Effector CD8-positive, alpha-beta T cell (primary cell): ENCODE data around the gene ZNF780B.
"Not testable (repeated sequence)": the region's sequence is repeated elsewhere in the genome, so short reads cannot be mapped to it uniquely, and the experiment has no call there.

Experiments
- DNase-seq: peaks from one replicate; lab custom pipeline; 2025; lab: John Stamatoyannopoulos, UW
- total RNA-seq, 4 experiments: gene quantifications; one replicate each; lab custom pipeline; 2026; lab: John Stamatoyannopoulos, UW

Gene ZNF780B
- 41.2 to 65.6 (median 46.4) reads per million in 4 experiments for total RNA-seq

- peak; percentile 49 for DNase-seq
These were observed at the start of gene ZNF780B for GRCh38 chr19:40055832-40056504. Gene ZNF780B (minus strand): TSS chr19:40056231. CDS start chr19:40050332, 5,899 bp downstream.

DNA sequence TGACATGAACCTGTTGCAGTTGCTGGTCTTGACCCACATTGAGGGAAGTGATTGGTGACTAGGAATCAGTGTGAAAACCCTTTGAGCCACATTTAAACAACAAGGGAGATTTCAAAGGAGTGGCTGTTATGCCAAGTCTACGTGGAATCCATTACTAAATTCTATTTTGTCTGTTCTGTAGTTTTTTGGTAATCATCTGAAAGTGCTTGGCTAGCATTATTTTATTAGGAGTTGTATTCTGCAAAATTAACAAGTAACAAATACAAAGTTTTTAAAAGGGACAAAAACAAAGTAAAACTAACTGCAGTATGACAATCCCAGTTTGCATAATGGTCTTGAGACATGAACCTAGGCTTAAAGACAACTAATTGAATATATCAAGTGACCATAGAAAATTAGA is 48.7 kb upstream of the ZNF780B start:
- no peak for DNase-seq

DNA sequence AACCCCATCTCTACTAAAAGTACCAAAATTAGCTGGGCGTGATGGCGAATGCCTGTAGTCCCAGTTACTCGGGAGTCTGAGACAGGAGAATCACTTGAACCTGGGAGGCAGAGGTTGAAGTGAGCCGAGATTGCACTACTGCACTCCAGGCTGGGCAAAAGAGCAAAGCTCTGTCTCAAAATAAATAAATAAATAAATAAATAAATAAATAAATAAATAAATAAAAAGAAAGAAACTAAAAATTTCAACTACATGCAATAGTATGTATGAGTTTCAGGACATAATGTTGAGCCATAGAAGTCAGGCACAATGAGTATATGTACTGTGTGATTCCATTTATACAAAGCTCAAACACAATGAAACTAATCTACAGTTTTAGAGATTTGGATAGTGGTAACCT is 47.6 kb upstream of the ZNF780B start:
- DNase-seq, result no peak

DNA sequence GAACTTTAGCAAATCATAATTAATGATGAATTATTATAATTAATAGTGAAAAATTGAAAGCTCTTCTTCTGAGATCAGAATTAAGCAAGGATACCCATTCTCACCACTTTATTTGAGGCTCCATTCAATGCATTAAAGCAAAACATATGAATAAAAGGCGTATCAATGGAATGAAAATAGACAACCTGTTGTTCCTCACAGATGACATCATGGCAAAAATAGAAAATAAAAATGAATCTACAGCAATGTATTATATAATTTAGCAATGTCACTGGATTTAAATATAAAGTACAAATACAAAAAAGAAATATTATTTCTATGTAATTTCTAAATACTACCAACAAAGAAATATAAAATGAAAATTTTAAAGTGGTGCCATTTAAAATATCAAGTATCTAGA is 45.8 kb upstream of the ZNF780B start:
- DNase-seq, result no peak

GRCh38 chr19:40093416-40093815 is 37.4 kb upstream of the ZNF780B start:
- no peak for DNase-seq

DNA sequence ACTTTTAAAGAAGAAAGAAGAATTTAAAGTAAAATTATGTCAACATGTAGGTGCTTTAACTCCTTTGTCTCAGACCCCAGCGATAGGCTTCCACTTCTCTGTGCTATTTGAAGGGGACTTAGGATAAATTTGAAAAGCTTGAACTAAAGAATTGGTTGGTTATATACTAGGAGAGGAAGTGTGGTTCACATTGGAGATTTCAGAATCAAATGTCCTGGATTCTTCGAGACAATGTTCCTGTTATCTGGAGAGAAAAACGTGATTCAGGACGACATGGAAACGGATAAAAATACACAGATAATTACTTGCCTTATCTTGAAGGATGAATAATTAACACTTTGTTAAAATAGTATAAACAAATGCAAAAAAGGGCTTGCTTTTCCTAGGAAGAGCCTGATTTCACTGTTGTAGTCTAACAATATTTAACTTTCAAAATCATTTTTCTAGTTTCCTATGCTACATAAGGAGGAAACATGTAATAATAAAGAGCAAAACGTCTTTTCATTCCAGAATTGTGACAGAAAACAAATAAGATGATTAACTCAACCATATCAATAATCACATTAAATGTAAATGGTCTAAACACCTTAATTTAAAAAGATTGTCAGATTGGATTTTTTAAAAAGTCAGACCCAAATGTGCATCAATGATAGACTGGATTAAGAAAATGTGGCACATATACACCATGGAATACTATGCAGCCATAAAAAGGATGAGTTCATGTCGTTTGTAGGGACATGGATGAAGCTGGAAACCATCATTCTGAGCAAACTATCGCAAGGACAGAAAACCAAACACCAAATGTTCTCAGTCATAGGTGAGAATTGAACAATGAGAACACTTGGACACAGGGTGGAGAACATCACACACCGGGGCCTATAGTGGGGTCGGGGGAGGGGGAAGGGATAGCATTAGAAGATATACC is 35.4 kb upstream of the ZNF780B start:
- no peak for DNase-seq

DNA sequence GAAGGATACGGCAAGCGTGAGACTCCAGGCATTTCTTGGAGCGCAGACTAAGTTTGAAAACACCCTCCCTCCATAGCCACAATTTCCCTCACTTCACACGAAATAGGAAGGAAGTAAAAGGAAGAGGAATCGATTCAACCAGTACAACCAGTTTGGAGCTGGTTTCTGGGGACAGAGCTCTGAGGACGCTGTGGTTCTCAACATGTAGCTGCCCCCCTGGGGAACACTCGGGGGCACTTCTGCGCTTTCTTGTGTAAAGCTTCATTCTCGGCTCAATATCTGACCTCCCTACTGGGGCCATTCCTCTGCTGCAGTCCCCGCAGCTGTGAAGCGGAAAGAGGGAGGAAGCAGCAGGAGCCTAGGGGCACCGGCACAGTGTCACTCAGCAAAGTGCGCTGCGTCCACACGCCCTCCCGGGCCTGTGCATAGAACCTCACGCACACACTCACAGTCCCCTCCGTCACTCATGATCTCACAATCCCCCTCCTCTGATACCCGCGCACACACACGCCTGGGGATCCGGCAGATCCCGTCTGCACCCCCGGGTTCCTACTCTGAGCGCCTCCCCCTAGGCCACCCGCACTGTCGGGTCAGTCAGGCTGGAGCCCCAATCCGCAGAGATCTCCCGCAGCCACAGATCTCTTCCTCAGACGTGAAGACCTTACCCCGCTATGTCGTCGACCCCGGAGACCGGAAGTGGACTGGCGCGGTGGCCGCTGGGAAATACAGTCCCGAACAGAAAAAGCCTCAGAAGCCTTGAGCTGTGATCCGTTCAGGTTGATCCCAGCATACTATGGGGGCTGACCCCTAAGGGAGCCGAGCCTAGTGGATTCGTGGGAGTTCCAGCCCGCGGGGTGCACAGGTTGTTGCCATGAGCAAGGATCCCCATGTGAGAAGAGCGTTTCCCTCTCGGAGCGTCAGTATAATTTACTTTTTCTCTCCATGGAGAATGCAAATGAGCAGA is 34.5 kb upstream of the ZNF780B start, which contains the start of gene ZNF780A:
ZNF780A (minus strand) TSS at position 703 of the 964 bp plus-strand sequence. CDS start 6,190 bp downstream, outside the sequence.
- peak; percentile 68 for DNase-seq

DNA sequence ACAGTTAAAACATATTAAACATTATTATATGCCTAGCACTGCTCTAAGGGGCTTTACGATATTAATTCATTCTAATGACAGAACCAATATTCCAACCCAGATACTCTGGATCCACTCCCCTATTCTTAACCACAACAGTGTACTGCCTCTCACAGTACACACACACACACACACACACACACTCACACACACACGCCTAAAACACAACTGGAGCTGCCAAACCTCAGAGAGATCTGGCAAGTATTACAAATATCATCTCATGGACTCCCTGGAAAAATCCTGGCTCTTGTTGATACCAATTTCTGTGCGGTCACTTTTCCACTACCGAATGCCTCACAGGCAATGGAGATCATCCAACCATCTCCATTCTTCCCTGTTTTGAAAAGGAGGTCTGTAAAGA is 33.4 kb upstream of the ZNF780B start:
- no peak for DNase-seq

DNA sequence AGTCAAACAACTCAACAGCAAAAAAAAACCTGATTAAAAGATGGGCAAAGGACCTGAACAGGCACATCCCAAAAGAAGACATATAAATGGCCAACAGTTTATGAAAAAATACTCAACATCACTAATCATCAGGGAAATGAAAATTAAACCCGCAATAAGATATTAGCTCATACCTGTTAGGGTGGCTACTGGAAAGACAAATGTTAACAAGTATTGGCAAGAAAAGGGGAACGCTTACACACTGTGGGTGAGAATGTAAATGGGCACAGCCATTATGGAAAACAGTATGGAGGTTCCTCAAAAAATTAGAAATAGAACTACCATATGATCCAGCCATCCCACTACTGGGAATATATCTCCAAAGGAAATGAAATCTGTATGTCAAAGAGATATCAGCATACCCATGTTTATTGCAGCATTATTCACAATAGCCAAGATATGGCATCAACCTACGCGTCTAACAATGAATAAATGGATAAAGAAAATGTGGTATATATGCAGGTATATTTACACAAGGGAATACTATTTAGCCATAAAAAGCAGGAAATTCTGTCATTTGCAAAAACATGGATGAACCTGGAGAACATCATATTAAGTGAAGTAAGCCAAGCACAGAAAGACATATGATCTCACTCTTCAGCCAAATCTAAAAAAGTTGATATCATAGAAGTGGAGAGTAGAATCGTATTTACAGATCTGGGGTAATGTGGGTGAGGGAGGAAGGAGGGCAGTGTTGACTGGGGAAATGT is 32.4 kb upstream of the ZNF780B start:
- DNase-seq, result no peak

GRCh38 chr19:40084948-40085347 is 28.9 kb upstream of the ZNF780B start:
- no peak for DNase-seq

DNA sequence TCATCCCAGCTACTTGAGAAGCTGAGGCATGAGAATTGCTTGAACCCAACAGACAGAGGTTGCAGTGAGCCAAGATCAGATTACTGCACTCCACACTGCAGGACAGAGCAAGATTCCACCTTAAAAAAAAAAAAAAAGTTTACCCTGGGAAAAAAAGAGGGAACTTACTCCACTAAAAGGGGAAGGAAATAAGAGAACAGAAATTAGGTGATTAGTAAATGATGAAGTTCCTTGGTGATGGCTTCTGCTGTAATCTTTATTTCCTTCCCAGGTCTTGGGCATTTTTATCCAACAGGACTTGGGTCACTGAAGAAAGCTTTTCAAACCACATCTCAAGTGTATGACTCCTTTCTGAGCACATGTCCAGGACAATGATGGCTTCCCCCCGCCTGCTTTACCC is 25.4 kb upstream of the ZNF780B start:
- DNase-seq, result no peak

DNA sequence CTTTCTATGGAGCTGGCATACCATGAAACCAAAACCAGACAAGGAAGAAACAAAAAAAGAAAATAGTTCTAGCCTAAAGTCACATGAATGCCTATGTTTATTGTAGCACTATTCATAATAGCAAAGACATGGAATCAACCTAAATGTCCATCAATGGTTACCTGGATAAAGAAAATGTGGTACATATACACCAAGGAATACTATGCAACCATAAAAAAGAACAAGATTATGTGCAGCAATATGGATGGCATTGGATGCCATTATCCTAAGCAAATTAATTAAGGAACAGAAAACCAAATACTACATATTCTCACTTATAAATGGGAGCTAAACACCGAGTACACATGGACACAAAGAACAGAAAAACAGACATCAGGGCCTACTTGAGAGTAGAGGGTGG is 24.3 kb upstream of the ZNF780B start:
- no peak for DNase-seq

DNA sequence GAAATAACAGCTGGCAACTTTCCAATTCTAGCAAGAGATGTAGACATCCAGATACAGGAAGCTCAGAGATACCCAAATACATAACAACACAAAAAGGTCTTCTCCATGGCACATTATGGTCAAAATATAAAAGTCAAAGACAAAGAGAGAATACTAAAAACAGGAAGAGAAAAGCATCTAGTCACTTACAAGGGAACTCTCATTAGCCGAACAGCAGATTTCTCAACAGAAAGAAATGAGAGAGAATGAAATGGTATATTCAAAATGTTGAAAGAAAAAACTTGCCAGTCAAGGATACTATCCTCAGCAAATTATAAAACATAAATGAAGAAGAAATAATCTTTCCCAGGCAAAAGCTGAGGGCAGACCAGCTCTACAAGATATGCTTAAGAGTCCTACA is 22.3 kb upstream of the ZNF780B start:
- DNase-seq, result no peak

- no peak for DNase-seq
These were observed 14.0 kb upstream of the ZNF780B start for GRCh38 chr19:40070058-40070457.

- DNase-seq, result no peak
These were observed 3.6 kb upstream of the ZNF780B start for GRCh38 chr19:40059624-40060023.

- no peak for DNase-seq
These were observed 1.1 kb upstream of the ZNF780B start for GRCh38 chr19:40057166-40057565.

DNA sequence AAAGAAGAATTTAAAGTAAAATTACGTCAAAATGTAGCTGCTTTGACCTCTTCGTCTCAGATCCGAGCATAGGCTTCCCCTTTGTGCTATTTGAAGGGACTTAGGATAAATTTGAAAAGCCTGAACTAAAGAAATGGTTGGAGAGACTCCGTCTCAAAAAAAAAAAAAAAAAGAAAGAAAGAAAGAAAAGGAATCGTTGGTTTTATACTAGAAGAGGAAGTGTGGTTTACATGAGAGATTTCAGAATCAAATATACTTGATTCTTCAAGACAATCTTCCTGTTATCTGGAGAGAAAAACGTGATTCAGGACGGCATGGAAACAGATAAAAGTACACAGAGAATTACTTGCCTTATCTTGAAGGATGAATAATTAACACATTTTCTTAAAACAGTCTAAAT is 474 bp upstream of the ZNF780B start:
- DNase-seq, result no peak

DNA sequence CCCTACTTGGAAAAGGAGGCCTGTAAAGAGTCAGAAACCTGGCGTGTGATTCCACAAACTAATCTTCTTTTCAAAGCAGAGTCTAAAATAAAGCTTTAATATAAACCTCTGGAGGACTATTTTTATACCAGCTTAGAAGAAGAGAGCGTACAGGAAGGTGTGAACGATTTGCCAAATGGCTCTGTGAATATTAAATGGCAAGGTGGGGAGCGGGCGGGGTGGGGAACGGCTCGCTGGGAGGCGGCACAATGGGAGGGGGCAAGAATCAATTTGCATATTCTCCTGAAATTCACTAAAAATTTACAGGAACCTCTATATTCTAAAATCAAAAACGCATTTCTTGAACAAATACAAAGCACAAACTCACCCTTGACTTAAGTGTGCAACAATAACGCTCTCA is 982 bp downstream of the ZNF780B start:
- no peak for DNase-seq

DNA sequence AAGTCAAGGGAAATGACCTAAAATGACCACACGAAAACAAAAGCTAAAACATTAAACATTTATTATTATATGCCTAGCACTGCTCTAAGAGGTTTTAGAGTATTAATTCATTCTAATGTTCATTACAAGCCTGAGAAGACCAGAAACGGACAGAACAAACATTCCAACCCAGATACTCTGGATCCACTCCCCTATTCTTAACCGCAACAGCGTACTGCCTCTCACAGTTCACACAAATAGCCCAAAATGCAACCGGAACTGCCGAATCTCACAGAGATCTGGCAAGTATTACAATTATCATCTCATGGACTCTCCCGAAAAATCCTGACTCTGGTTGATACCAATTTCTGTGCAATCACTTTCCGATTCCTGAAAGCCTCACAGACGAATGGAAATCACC is 1.4 kb downstream of the ZNF780B start:
- DNase-seq, result no peak

GRCh38 chr19:40053491-40053890 is 2.5 kb downstream of the ZNF780B start:
- no peak for DNase-seq

DNA sequence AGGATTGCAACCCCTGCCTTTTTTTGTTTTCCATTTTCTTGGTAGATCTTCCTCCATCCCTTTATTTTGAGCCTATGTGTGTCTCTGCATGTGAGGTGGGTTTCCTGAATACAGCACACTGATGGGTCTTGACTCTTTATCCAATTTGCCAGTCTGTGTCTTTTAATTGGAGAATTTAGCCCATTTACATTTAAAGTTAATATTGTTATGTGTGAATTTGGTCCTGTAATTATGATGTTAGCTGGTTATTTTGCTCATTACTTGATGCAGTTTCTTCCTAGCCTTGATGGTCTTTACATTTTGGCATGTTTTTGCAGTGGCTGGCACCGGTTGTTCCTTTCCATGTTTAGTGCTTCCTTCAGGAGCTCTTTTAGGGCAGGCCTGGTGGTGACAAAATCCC is 14.3 kb downstream of the ZNF780B start:
- not testable (repeated sequence) for DNase-seq
